Raji (cell line): ENCODE measurements around the gene ZC3H10.

Experiments
- POLR2A ChIP-seq: IDR thresholded peaks from 2 replicates; pipeline ENCODE4 v1.6.1; 2011; ENCODE audit warnings: low read depth, low read length, control low read depth; ENCODE audit not compliant: insufficient read depth

Gene ZC3H10, protein sequence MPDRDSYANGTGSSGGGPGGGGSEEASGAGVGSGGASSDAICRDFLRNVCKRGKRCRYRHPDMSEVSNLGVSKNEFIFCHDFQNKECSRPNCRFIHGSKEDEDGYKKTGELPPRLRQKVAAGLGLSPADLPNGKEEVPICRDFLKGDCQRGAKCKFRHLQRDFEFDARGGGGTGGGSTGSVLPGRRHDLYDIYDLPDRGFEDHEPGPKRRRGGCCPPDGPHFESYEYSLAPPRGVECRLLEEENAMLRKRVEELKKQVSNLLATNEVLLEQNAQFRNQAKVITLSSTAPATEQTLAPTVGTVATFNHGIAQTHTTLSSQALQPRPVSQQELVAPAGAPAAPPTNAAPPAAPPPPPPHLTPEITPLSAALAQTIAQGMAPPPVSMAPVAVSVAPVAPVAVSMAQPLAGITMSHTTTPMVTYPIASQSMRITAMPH

DNA sequence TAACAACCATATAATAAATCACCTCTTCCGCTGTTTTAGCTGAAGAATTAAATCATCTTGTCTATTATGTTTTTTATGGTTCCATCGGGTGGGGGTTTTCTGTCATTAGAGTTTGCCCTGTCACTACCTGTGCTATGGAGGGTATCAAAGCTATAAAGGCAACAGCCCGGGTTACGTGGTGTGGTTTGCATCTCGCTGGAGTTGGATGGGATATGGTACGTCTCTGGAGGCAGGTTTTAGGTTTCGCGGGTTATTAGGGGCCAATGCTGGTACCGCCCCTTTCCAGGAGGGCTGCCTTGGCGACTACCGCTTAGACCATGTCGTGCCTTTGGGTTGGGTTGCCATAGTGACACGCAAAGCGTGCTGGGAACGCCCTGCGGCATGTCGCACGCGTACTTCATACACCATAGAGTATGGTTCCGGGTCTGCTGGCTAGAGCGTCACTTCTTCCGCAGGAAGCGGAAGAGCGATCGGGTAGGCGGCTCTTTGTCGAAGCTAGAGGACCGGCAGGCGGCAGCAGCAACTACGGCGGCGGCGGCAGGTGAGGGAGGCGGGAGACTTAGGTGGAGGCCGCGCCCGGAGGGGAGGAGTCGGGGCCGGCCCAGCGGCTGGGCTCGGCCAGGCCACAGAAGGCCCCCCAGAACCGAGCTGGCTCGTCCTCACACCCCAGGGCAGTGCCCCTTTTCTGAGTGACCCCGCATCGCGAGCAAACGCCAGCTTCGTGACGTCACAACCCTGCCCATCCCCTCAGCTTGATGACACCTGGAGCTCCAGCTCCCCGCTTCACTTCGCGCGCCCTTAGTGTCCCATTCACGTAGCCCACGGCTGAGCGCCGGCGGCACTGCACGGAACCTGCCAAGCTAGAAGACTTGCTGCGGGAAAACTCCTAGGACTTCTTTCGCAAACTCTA is at the start of gene ZC3H10:
ZC3H10 (plus strand) TSS at position 489 of the 910 bp plus-strand sequence. CDS start 2,297 bp downstream, outside the sequence.
- peak; percentile 100 for TF ChIP-seq POLR2A

DNA sequence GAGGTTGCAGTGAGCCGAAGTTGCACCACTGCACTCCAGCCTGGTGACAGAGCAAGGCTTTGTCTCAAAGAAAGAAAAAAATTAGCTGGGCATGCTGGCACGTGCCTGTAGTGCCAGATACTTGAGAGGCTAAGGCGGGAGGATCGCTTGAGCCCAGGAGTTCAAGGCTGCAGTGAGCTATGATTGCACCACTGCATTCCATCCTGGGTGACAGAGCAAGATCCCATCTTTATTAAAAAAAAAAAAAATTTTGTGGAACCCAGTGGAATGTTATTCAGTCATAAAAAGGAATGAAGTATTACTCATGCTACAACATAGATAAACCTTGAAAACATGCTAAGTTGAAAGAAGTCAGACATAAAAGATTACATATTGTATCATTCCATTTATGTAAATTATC is 46.4 kb upstream of the ZC3H10 start:
- TF ChIP-seq POLR2A, result no peak

DNA sequence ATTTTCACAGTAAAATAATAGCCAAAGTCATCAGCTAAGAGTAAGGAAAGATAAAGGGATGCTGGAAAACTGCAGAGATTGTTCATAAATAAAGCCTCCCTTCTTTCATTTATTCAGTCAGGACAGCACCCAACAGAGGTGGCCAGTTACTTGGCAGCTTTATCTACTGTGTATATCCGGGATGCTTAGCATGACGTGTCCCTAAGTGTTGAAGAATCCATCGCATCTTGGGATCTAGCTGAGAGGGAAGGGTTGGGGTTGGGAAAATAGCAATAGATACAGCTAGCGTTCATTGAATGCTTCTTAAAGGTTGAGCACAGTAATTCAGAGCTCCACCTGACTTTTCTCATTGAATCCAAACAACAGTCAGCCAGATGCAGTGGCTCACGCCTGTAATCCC is 43.7 kb upstream of the ZC3H10 start:
- no peak for TF ChIP-seq POLR2A

DNA sequence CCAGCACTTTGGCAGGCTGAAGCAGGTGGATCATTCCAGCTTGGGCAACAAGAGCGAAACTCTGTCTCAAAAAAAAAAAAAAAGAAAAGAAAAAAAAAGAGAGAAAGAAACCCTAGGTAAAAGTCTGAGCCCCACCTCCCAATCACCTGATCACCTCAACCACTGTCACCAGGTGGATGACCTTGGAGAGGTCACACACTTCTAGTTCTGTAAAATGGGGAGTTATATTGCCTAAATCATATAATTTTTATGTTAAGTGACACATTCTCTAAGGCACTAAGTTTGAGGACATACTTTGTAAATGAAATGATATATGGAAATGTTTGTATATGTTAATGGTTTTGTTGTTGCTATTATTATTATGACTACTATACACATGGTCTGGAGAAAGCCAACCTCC is 39.6 kb upstream of the ZC3H10 start:
- no peak for TF ChIP-seq POLR2A

DNA sequence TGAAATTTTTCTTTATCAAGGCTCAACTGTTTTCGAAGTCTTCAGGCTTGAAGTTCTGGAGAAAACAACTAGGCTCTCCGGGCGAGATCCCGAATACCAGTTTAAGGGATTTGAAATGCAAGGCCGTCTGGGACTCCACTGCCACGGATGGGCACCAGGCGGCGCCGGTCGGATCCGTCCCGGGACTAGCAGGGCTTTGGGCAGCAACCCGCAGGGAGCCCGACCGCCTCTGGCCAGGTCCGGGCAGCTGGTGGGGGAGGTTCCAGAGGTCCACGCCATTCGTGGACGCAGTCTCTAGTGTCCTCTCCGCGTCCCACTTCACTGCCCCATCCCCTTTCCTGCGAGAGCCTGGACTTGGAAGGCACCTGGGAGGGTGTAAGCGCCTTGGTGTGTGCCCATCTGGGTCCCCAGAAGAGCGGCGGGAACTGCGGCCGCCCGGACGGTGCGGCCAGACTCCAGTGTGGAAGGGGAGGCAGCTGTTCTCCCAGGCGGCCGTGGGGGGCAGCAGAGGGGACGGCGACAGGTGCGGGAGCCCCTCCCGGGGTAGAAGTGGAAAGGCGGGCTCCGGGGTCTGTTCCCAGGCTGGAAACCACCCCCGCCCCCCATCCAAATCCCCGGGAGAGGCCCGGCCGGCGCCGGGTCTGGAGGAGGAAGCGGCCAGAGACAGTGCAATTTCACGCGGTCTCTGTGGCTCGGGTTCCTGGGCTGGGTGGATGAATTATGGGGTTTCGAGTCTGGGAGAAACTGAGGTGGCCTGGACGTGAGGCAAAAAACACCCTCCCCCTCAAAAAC is 38.9 kb upstream of the ZC3H10 start:
- no peak for TF ChIP-seq POLR2A

DNA sequence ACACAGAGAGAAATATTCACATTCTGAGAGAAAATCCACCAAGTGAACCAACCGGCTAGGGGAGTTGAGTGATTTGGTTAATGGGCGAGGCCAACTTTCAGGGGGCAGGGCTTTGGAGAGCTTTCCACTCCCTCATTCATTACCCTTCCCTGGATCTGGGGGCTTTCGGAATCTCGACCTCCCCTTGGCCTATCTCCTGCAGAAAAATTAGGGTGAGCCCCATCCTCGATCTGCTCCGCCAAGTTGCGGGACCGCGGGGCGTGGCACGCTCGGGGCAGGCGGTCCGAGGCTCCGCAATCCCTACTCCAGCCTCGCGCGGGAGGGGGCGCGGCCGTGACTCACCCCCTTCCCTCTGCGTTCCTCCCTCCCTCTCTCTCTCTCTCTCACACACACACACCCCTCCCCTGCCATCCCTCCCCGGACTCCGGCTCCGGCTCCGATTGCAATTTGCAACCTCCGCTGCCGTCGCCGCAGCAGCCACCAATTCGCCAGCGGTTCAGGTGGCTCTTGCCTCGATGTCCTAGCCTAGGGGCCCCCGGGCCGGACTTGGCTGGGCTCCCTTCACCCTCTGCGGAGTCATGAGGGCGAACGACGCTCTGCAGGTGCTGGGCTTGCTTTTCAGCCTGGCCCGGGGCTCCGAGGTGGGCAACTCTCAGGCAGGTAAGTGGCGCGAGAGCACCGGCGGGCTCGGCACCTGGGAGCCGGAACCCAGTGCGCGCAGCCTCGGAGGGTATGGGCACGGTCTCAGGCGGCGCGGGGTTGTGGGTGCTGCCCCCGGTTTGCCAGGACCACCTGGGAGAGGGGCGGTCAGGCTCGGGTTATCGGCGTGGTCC is 38.1 kb upstream of the ZC3H10 start, which contains the start of gene ERBB3:
ERBB3 (plus strand) TSS at position 443 of the 833 bp plus-strand sequence; CDS start at position 579, 136 bp downstream.
- no peak for TF ChIP-seq POLR2A

DNA sequence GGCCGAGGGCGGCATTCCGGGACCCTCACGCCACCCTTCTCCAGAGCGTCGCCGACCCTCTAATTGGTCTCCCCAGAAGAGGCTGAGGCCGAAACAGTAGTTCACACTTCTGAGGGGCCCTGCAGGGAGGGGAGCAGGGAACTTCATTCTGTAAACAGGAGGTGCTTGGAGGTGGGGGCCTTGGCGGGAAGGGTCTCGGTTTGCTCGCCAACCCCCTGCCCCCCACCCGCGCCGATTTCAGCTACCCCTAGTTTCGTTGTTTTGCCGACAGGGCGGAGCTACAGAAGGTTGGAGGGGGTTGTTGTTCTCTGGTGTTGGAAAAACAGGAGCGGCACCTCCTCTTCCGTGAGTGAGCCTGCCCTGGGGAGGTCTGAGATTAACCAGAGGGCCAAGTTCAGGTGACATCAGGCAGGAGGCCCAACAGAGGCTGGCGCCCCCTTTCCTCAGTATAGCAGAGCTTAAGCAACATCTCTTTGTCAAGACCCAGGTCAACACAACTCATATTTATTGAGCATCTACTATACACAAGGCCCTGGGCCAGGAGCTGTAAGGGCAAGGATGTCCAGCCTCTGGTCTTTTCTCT is 37.4 kb upstream of the ZC3H10 start:
- TF ChIP-seq POLR2A, result no peak

DNA sequence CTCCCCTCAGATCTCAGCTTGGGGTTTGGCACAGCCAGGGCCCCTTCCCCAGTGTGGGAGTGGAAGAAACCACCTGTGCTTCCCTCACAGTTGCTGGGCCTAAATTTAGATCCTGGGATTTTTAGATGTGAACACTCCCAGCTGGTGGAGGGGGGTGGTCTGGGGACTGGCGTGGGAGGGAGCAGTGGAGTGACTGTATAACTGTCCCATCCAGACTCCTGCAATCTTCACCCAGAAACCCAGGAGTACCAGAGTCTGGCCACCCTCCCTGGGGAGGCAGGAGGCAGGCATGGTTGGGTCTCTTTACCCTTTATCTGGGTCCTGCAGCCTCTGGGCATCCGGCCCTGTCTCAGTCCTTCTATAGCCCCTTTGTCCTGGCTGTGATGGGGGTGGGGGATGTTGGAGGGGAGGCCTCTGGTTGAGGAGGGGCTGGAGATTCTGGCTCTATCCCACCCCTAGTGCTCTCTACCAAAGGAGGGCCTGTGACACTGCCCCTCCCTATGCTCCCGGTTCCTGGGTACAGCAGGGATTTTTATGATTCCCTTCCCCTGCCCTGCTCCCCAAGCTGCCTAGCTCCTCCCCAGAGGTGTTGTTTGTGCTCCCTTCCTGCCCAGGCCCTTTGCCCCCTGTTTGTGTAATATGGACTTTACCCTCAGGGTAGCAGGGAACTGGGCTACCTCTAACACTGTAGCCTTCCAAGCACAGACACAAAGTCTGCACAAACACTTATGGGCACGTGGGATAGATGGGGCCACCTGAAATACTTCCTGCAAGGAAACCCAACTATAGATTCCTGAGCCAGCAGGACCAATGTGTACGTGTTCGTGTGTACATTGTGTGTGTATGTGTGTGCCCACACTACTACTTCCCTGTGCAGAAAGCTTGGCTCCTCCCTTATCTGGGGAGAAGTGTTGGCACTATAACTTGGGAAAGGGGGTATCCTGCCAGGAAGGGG is 36.4 kb upstream of the ZC3H10 start:
- no peak for TF ChIP-seq POLR2A

DNA sequence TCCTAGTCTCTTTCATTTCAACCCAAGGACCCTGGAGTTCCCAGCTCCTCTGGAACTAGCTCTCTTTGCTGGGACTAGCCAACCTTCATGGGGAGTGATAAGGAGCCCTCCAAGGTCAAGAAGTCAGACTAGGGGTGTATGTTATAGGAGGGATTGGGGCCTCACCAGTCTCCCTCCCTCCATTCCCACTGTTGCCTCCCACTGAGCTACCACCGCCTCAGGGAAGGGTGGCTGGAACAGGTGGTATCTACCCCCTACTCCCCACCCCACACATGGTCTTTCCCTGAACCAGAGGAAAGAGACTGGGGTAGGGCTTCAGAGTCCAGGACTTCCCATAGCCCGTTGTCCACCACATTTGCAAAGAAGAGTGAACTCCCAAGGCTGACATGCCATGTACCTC is 35.7 kb upstream of the ZC3H10 start:
- TF ChIP-seq POLR2A, result no peak

DNA sequence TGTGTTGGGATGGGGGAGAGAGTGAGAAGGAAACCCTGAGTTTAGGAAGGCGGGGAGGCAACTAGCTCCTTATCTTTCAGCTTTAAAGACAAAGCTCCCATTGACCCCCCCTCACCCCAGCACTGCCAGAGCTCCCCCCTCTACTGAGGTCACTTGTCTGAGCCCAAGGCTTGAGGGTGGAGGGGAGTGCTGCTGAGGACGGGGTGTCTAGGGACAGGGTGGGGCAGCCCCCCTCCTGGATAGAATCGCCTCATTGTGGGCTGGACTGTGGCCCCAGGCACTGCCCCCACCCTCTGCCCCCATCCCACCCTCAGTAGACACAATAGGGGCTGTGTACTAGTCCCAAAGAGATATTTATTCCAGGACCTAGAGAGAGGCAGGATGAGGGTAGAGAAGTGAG is 35.1 kb upstream of the ZC3H10 start:
- TF ChIP-seq POLR2A, result no peak

DNA sequence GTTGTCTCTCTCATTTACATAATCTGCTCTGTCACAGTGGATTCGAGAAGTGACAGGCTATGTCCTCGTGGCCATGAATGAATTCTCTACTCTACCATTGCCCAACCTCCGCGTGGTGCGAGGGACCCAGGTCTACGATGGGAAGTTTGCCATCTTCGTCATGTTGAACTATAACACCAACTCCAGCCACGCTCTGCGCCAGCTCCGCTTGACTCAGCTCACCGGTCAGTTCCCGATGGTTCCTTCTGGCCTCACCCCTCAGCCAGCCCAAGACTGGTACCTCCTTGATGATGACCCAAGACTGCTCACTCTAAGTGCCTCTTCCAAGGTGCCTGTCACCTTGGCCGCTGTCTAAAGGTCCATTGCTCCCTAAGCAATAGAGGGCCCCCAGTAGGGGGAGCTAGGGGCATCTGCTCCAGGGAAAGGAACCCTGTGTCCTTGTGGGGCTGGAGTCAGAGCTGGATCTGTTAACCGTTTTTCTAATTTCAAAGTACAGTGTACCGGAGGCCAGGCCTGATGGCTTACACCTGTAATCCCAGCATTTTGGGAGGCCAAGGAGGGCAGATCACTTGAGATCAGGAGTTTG is 33.0 kb upstream of the ZC3H10 start:
- no peak for TF ChIP-seq POLR2A

DNA sequence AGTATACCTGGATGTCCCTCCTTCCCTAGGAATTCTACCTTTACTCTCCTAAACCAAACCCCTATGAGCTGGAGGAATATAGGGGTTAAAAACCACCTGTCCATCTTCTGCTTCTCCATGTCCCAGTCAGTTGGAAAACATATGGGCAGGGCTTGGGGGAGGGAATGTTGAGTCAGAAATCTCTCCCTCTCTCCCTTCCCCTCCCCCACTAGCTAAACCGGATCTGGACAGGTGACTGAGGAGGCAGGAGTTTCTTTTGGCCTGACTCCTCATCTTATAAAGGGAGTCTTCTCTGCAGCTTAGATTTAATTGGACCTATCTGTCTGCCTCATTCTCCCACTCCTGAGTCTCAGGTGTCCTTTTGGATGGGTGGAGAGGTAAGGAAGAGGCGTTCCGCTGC is 32.0 kb upstream of the ZC3H10 start:
- no peak for TF ChIP-seq POLR2A
